AG10803 (cell line): ENCODE measurements around the gene ITM2C.

ENCODE experiments used
- DNase-seq: peaks from one replicate; pipeline ENCODE4 v3.0.0; 2010; ENCODE audit warnings: low read depth
- H3K4me3 ChIP-seq: 2 replicates; pipeline ENCODE4 v1.5.1; 2011; ENCODE audit warnings: mild to moderate bottlenecking, low read length, control low read depth
- TF ChIP-seq, protein P1 (sequence below): conservative IDR thresholded peaks from 2 replicates; pipeline ENCODE4 v1.5.1; 2011; ENCODE audit warnings: mild to moderate bottlenecking, low read length, control low read depth, inconsistent platforms

ITM2C gene

DNA sequence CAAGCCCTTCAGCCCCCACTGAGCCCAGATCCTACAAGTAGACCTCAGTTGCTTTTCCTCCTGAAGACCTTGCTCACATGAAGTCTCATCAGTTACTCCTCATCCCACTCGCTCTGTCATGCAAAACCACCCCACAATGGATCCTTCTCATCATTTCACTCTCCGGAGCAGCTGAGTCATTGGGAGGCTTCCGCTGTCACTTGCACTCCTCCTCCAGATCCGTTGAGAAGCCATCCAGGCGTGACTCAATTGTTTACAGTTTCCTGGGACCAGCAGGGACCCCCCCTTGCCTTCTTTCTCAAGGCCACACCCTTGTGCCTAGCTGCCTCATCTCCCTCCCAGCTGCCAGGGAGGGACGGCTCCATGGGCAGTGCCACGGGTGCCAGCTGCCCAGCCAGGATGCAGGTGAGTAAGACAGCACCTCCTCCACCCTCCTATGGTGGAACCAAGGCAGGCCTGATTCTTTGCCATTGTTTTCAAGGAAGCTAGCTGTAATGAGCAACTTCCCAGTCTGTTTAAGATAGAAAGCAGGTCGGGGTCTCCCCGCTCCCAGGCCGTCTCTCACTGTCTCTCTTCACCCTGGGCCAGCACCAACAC is 44.0 kb downstream of the ITM2C start:
- TF ChIP-seq, protein P1, sequence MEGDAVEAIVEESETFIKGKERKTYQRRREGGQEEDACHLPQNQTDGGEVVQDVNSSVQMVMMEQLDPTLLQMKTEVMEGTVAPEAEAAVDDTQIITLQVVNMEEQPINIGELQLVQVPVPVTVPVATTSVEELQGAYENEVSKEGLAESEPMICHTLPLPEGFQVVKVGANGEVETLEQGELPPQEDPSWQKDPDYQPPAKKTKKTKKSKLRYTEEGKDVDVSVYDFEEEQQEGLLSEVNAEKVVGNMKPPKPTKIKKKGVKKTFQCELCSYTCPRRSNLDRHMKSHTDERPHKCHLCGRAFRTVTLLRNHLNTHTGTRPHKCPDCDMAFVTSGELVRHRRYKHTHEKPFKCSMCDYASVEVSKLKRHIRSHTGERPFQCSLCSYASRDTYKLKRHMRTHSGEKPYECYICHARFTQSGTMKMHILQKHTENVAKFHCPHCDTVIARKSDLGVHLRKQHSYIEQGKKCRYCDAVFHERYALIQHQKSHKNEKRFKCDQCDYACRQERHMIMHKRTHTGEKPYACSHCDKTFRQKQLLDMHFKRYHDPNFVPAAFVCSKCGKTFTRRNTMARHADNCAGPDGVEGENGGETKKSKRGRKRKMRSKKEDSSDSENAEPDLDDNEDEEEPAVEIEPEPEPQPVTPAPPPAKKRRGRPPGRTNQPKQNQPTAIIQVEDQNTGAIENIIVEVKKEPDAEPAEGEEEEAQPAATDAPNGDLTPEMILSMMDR, result no peak
- no peak overlapping the region for H3K4me3 ChIP-seq
- DNase-seq, result peak; percentile 67

DNA sequence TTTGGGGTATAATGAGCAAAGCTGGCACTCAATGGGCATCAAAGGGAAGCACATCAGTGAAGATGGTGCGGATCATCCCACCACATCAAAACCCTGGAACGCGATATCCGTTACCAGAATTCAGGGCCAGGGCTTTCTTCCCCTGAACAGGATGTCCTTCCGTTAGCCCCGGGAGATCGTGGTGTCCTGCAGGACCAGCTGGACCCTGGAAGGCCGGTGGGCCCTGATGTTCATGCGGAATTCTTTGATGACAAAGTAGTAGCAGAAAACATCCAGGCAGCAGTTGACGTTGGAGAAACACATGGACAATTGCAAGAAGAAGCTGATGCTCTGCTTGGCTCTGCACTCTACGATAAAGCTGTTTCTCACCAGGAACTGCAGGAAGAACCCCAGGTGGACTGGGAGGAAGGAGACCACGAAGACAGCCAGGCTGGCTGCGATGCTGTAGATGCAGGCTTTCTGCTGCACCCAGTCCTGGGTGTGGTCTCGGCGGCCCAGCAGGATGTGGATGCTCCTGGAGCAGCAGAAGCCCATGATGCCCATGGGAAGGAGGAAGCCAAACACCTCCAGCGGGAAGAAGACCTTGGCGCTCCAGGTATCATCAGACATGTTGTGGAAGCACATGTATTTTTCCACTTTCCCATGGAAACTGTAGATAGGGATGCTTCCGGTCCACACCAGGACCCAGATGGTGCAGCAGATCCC is 45.3 kb downstream of the ITM2C start:
- no peak for DNase-seq
- no peak overlapping the region for H3K4me3 ChIP-seq
- TF ChIP-seq, protein P1, result no peak

DNA sequence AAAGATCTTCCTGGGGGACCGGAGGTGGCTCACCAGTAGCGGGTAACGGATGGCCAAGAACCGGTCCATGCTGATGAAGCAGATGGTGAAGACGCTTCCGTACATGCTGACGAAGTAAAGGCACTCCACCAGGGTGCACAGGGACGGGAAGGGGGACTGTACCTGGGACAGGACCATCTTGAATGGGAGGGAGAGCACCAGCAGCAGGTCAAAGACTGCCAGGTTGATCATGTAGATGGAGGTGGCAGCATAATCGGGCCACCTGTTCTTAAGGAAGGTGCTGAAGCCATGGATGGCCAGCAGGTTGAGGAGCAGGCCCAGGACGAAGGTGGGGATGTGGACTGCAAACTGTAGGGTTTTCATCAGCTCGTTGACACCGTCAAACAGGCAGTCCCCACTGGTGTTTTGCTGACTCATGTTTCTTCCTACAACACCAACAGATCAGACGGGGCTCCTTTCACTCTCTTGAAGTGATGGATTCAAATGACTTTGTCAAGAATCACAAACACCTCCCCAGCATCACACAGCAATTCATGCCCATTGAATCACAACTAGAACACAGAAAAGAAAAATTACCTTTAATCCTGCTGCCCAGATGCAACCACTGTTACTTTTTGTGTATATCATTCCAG is 45.9 kb downstream of the ITM2C start:
- TF ChIP-seq, protein P1, result no peak
- H3K4me3 ChIP-seq, result no peak overlapping the region
- DNase-seq, result no peak

DNA sequence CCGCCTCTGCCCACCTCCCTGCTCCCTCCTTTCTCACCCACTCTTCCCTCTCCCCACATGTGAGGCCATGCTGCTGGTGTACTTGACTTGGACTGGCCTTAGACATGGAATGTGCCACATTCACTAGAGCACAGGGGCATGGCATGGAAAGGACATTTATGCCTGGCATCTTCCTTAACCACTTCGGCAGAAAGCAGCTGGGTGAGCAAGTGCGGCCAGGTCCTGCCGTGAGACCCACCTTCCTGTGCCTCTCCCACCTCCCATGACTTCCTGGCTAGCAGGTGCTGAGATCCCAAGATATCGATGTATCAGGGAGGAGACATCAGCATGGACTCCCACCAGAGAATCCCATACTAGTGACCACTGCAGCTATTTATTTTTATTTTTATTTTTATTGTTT is 47.3 kb downstream of the ITM2C start:
- TF ChIP-seq, protein P1, result no peak
- DNase-seq, result no peak
- H3K4me3 ChIP-seq, result no peak overlapping the region

DNA sequence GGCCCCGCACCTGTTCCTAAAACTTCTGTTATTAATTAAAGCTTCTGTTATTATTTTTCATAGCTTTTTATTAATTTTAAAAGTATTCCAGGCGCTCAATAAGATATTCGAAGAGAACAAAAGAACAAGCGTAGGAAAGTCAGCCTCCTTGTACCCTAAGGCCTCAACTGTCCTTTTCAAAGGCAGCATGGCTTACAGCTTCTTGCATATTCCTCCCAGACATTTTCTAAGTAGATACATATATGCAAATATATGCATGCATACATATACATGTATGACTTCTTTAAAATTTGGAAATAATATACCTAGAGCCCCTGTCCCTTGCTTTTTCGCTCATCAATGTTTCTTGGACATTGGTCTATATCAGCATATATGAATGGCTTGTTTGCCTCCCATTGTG is 48.0 kb downstream of the ITM2C start:
- no peak overlapping the region for H3K4me3 ChIP-seq
- TF ChIP-seq, protein P1, result no peak
- DNase-seq, result no peak

DNA sequence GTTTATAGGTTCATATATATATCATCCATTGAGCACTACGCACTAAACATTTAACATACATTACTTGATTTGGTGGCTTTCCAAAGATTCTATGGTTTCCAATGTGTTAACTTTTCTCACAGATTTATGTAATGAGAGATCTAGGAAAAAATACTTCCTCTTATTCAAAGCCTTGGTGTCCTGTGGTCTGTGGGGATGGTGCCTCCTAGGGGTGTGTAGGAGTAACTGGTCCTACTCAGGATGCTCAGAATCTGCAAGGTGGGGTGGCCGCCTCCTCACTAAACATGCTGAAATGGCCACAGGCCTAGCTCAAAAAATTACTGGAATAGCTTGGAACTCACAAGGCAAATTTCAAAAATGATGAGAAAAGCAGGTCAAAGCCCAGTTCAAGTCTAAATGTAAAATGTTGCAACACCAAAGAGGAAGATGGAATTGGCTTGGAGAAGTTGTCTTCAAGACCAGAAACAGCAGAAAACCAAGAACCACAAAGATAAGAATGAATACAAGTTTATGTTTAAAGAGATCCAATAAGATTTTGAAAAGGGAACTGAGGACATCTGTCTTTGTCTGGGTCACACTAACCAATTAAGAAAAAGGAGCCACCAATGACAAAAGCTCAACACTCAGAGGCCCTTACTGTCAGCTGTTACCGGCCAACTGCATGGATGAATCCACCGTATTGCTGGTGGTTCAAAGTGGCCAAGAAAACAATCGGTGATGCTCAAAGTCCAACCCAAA is 48.8 kb downstream of the ITM2C start:
- H3K4me3 ChIP-seq, result no peak overlapping the region
- TF ChIP-seq, protein P1, result peak; percentile 27
- peak; percentile 4 for DNase-seq
